Measurements from ENCODE around the gene KRT85.
A peak's percentile ranks its signal among the peaks of the same experiment; 100 is the strongest.

KRT85 gene

GRCh38 chr12:52394836-52395405 lies 27.6 kb upstream of the KRT85 start:
- DNase-seq (ENCODE audit: low spot score), result no peak

- no peak for DNase-seq (ENCODE audit: low spot score)
Observed at GRCh38 chr12:52392465-52393007, 25.3 kb upstream of the KRT85 start.

GRCh38 chr12:52391618-52392002 lies 24.3 kb upstream of the KRT85 start:
- DNase-seq (ENCODE audit: low spot score), result no peak

- DNase-seq (ENCODE audit: low spot score), result no peak
Observed at GRCh38 chr12:52390739-52391617, 23.7 kb upstream of the KRT85 start.

- DNase-seq (ENCODE audit: low spot score), result no peak
Observed at GRCh38 chr12:52389313-52390207, 22.3 kb upstream of the KRT85 start.

GRCh38 chr12:52387859-52388258 lies 20.6 kb upstream of the KRT85 start:
- no peak for DNase-seq (ENCODE audit: low spot score)

GRCh38 chr12:52385226-52385702 lies 18.0 kb upstream of the KRT85 start, which contains the start of gene KRT84:
TSS of gene KRT84 (minus strand) at chr12:52385652. CDS start at chr12:52385585, 67 bp downstream.
- no peak for DNase-seq (ENCODE audit: low spot score)

- DNase-seq (ENCODE audit: low spot score), result no peak
Observed at GRCh38 chr12:52383331-52383730, 16.1 kb upstream of the KRT85 start.

GRCh38 chr12:52382854-52383253 lies 15.6 kb upstream of the KRT85 start:
- no peak for DNase-seq (ENCODE audit: low spot score)

- DNase-seq (ENCODE audit: low spot score), result no peak
Observed at GRCh38 chr12:52381206-52381605, 13.9 kb upstream of the KRT85 start.

- DNase-seq (ENCODE audit: low spot score), result peak; percentile 19
Observed at GRCh38 chr12:52380271-52380694, 13.0 kb upstream of the KRT85 start.

GRCh38 chr12:52379536-52379935 lies 12.3 kb upstream of the KRT85 start:
- DNase-seq (ENCODE audit: low spot score), result no peak

- DNase-seq (ENCODE audit: low spot score), result no peak
Observed at GRCh38 chr12:52378091-52378490, 10.8 kb upstream of the KRT85 start.

- no peak for DNase-seq (ENCODE audit: low spot score)
Observed at GRCh38 chr12:52377266-52377665, 10.0 kb upstream of the KRT85 start.

GRCh38 chr12:52372216-52373154 lies 5.2 kb upstream of the KRT85 start:
- DNase-seq (ENCODE audit: low spot score), result peak; percentile 89

GRCh38 chr12:52371716-52372115 lies 4.4 kb upstream of the KRT85 start:
- no peak for DNase-seq (ENCODE audit: low spot score)

- DNase-seq (ENCODE audit: low spot score), result peak; percentile 48
Observed at GRCh38 chr12:52370926-52371608, 3.8 kb upstream of the KRT85 start.

- DNase-seq (ENCODE audit: low spot score), result no peak
Observed at GRCh38 chr12:52369809-52370208, 2.5 kb upstream of the KRT85 start.

- DNase-seq (ENCODE audit: low spot score), result no peak
Observed at GRCh38 chr12:52369211-52369610, 1.9 kb upstream of the KRT85 start.

- no peak for DNase-seq (ENCODE audit: low spot score)
Observed at GRCh38 chr12:52368508-52368907, 1.2 kb upstream of the KRT85 start.
